GM12891 (cell line): ENCODE results near the gene TBC1D22A.
"Not testable (repeated sequence)": the region's sequence is repeated elsewhere in the genome, so short reads cannot be mapped to it uniquely, and the experiment has no call there.

ENCODE experiments used
- POLR2A ChIP-seq: IDR thresholded peaks from 2 replicates; pipeline ENCODE4 v1.6.1; 2011; ENCODE audit warnings: low read depth, low read length, control low read depth
- POLR2AphosphoS5 ChIP-seq: IDR thresholded peaks from 2 replicates; pipeline ENCODE4 v1.6.1; 2011; ENCODE audit warnings: low read depth, low read length, control low read depth

DNA sequence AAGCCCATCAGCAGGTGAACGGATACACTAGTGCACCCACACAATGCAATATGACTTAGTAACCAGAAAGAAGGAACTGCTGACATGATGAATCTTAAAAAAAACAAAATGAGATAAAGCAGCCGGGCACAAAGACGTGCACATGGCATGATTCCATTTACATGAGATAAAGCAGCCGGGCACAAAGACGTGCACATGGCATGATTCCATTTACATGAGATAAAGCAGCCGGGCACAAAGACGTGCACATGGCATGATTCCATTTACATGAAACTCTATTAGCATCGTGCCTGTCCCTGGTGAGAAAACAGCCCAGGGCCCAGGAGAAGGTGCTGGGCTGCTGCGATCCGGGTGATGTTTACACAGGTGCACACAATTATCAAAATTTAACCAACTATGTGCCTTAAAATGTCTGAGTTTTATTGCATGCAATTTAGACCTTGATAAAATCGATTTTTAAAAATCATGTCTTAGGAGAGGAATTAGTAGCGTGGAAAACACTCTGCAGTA is 28.2 kb upstream of the TBC1D22A start:
- not testable (repeated sequence) for TF ChIP-seq POLR2A, POLR2AphosphoS5
